A204.1 (cell line): Measurements from ENCODE around the gene ARHGEF37.

Source experiments
- FAIRE-seq: peaks from 2 replicates; lab custom pipeline; 2012; peaks lifted over from hg19 to GRCh38; lab: Jason Lieb, UNC

ARHGEF37 gene

DNA sequence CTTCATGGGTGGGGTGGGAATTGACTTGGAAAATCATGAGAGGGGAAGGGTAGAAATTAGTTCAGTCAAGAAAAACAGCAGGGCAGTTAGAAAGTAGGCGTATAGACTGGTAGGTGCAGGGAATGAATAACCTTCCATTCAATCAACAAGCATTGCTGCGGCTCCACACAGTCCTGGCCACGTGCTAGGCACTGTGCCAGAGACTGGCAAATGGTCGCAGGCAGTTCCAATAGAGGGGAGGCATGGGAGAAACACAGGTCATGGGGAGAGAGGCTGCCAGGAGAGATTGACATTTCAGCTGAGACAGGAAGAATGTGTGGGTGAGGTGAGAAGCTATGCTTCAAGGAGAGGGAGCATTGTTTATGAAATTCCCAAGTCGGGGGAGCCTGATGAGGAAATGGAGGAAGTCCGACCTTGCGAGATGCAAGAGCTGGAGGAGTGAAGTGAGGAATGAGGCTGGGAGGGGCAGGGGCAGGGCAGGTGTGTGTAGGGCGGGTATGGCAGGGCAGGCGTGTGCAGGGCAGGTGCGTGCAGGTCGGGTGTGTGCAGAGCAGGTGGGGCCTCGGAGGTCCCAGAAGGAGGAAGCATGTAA lies 94.4 kb downstream of the ARHGEF37 start:
- no peak for FAIRE-seq

DNA sequence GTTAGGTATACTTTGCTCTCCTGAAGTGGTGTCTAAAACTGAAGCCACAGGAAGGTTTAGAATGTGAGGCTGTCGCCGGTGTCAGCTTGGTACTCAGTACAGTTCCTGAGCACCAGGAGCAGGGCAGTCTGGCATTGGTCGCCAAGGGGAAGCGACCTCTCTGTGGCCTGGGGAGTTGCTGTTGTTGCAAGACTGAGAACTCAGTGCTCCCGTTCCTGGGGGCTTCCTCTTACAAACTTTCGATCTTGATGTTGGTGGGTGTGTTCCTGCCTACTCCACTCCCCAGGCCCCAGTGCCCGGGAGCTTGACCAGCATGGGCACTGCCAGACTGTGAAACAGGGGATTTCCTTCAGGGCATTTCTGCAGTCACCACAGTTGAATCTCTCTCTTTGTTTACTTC lies 96.4 kb downstream of the ARHGEF37 start:
- no peak for FAIRE-seq

DNA sequence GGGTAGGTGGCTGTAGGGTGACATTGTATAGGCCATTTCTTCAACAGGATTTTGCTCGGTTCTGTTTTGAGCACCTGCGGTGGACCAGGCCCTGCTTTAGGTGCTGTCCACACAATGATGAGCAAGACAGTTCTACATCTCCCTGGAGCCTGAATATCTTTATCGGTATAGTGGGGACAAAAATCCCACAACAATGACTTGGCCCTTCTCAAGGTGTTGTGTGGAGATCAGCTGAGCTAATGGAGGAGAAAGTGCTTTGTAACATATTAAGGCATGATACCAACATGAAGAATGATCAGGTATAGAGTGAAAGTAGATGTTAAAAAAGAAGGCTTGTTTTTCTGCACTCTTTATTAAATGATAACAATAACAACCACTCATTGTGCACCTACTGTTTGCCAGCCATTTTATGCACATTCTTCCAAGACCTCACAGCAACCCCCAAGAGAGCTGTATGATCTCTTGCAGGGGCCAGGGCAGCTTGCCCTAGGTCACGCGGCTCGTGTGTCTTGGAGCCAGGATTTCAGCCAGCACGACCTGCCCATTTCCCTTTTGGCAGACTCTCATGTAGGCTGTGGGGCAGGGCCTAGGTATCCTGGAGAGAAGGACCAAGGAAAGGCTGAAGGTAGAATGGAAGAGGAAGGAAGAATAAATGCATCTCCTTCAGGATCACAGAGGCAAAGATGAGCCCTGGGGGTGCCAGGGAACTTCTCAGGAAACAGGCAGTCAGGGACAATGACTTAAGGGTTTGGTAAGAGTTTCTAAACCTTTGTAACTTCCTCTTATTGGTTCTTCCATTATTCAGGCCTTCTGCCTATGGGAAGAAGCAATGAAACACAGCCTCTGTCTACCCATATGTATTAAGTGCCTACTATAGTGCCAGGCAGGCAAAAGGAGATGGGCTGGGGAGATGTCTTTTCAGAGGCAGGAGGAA lies 98.8 kb downstream of the ARHGEF37 start:
- no peak for FAIRE-seq

DNA sequence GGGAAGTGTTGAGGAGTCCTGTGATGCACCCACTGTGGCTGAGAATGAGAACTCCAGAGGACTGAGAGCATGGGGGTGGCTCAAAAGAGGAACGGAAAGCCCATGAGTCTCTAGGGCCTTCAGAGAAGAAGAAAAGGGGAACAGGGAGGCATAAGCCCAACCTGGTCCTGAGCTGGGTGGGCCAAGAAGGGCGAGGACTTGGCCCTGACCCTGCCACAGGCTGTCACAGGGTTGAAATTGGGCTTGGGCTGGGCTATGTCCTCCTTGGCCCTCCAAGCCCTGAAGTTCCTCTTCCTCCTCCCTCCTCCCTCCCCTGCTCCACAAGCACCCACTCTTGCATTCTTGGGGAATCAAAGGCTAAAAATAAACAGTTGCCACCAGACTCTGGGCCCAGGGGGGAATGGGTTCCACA lies 99.5 kb downstream of the ARHGEF37 start:
- FAIRE-seq: no peak

DNA sequence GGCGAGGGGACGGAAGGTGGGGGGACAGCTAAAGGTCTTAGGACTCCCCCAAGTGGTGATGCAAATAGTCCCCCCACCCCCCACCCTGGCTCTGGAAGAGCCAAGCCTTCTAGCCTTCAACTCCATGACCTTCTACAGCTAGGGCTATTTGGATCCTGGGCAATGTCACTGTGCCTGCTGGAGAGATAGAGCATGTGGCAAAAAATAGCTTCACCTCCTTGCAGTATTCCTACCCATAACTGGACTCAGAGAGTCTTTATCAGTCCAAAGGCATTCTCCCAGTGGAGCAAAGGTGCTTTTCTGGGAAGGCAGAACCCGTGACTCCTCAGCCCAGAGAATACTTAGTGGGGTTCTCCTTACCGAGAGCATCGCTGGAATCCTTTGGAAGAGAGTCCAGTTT lies 100.0 kb downstream of the ARHGEF37 start:
- no peak for FAIRE-seq

DNA sequence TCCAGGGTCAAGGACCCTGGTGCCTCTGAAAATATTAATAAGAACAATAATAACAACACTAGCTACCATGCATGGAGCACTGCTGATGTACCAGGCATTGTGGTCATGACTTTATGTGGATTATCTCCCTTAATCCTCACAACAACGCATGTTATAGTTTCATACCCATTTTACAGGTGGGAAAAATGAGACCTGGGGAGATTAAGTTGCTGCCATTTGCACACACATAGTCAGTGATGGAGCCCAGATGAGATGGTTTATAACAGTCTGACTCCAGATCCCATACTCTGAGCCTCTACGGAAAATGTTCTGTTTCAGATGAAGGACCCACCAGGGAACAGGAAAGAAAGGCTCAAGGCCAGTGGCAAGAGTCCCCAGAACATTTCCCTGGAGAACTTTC lies 100.6 kb downstream of the ARHGEF37 start:
- FAIRE-seq: no peak

DNA sequence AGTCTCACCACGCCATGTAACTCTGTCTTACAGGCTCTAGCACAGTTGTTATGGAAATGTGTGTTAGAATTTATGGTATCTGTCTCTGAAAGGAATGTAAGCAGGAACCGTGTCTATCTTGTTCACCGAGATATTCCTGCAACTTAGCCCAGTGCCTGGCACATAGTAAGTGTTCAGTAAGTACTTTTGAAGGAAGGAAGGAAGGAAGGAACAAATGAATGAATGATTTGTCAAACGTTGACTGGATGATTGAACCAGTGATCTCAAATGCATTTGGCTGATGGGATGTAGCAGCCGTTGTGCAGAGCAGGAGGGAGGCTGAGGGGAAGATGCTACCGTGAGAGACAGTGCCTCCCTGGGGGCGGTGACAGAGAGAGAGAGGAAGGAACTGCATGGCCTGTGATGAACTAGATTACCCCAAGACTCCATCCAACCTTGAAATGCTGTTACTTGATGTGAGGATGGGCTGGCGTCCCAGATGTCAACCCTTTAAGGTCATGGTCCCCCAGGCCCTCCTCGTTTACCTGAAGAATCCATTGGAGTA lies 101.3 kb downstream of the ARHGEF37 start:
- no peak for FAIRE-seq

DNA sequence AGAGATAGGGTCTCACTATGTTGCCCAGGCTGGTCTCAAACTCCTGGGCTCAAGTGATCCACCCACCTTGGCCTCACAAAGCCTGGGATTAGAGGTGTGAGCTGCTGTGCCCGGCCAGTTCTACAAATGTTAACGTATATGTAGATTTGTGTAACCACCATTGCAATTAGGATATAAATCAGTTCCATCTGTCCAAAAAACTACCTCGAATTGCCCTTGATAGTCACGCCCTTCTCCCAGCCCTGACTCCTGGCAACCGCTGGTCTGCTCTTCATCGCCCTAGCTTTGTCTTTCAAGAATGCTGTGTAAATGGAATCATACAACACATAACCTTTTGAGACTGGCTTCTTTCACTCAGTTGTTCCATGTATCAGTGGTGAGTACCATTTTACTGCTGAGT lies 102.7 kb downstream of the ARHGEF37 start:
- no peak for FAIRE-seq

DNA sequence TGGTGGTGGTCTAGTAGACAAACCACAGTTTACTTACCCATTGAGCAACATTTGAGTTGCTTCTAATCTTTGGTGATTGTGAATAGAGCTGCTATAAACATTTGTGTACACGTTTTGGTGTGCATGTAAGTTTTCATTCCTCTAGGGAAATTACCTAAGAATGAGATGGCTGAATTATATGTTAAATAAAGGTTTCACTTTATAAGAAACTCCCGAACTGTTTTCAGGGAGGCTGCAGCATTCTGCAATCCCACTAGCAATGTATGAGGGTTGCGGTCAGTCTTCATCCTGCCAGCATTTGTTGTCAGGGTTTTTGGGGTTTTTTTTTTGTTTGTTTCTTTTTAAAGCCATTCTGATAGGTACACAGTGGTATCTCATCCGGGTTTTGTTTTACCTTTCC lies 103.1 kb downstream of the ARHGEF37 start:
- FAIRE-seq: no peak
